Cortex of kidney (tissue), 1 donor: ENCODE measurements around the gene HK3.

Experiments
- DNase-seq: peaks from one replicate; lab custom pipeline; 2025; lab: John Stamatoyannopoulos, UW

Gene HK3

GRCh38 chr5:176849611-176850227 lies 49.4 kb downstream of the HK3 start:
- DNase-seq: no peak

- no peak for DNase-seq
These were observed 50.5 kb downstream of the HK3 start for GRCh38 chr5:176848651-176849050.

- no peak for DNase-seq
These were observed 51.3 kb downstream of the HK3 start for GRCh38 chr5:176847726-176848290.

- DNase-seq: no peak
These were observed 52.0 kb downstream of the HK3 start for GRCh38 chr5:176847148-176847547.

- no peak for DNase-seq
These were observed 52.6 kb downstream of the HK3 start for GRCh38 chr5:176846335-176847140.

- no peak for DNase-seq
These were observed 53.8 kb downstream of the HK3 start for GRCh38 chr5:176845392-176845713.

- no peak for DNase-seq
These were observed 54.3 kb downstream of the HK3 start for GRCh38 chr5:176844706-176845391.

- no peak for DNase-seq
These were observed 54.9 kb downstream of the HK3 start for GRCh38 chr5:176844281-176844680.

GRCh38 chr5:176843673-176844072 lies 55.5 kb downstream of the HK3 start:
- no peak for DNase-seq

GRCh38 chr5:176837707-176838115 lies 61.4 kb downstream of the HK3 start:
- no peak for DNase-seq

- no peak for DNase-seq
These were observed 62.1 kb downstream of the HK3 start for GRCh38 chr5:176836811-176837706.

- DNase-seq: no peak
These were observed 63.2 kb downstream of the HK3 start for GRCh38 chr5:176835918-176836317.

- no peak for DNase-seq
These were observed 65.9 kb downstream of the HK3 start for GRCh38 chr5:176833286-176833685.

- DNase-seq: no peak
These were observed 67.0 kb downstream of the HK3 start for GRCh38 chr5:176832162-176832561.

GRCh38 chr5:176831425-176831824 lies 67.7 kb downstream of the HK3 start:
- DNase-seq: no peak

GRCh38 chr5:176830995-176831423 lies 68.1 kb downstream of the HK3 start:
- no peak for DNase-seq
